AG09309 (cell line): ENCODE results near the gene WIPF3.

ENCODE experiments used
- DNase-seq: peaks from one replicate; pipeline ENCODE4 v3.0.0-alpha.2; 2010; ENCODE audit warnings: low read depth
- H3K4me3 ChIP-seq: 2 replicates; pipeline ENCODE4 v1.5.1; 2011; ENCODE audit warnings: mild to moderate bottlenecking, low read depth, low read length, moderate library complexity; ENCODE audit not compliant: control insufficient read depth
- CTCF ChIP-seq: IDR thresholded peaks from 2 replicates; pipeline ENCODE4 v1.5.1; 2011; ENCODE audit warnings: mild to moderate bottlenecking, low read depth, low read length, inconsistent platforms; ENCODE audit not compliant: insufficient read depth, control insufficient read depth; ENCODE audit errors: missing control alignments

The WIPF3 gene

GRCh38 chr7:29806208-29806994, at the start of gene WIPF3:
WIPF3 (plus strand) TSS chr7:29806508; CDS start chr7:29834725, 28,217 bp downstream.
- H3K4me3 ChIP-seq: no peak within 1 kb of the TSS
- TF ChIP-seq CTCF: no peak
- DNase-seq: no peak

GRCh38 chr7:29763266-29763665, 43.0 kb upstream of the WIPF3 start:
- no peak overlapping the region for H3K4me3 ChIP-seq
- no peak for TF ChIP-seq CTCF
- DNase-seq: no peak

GRCh38 chr7:29764227-29764626, 42.1 kb upstream of the WIPF3 start:
- no peak for DNase-seq
- H3K4me3 ChIP-seq: no peak overlapping the region
- no peak for TF ChIP-seq CTCF

GRCh38 chr7:29765490-29765889, 40.8 kb upstream of the WIPF3 start:
- no peak overlapping the region for H3K4me3 ChIP-seq
- TF ChIP-seq CTCF: no peak
- DNase-seq: no peak

GRCh38 chr7:29770371-29770770, 35.9 kb upstream of the WIPF3 start:
- no peak for TF ChIP-seq CTCF
- DNase-seq: no peak
- H3K4me3 ChIP-seq: no peak overlapping the region

GRCh38 chr7:29771081-29771816, 35.1 kb upstream of the WIPF3 start:
- DNase-seq: no peak
- no peak for TF ChIP-seq CTCF

More at GRCh38 chr7:29771081-29771816, 35.1 kb upstream of the WIPF3 start:
- no peak overlapping the region for H3K4me3 ChIP-seq
